ENCODE measurements around the gene PTPRN2. TPM values are rescaled to one million over a fixed set of nuclear protein-coding genes. Genes with fewer than 3 reads are reported as not detected.

PTPRN2 gene
- total and polyA plus RNA-seq, 2 donors = 1.7 to 1.9 TPM

DNA sequence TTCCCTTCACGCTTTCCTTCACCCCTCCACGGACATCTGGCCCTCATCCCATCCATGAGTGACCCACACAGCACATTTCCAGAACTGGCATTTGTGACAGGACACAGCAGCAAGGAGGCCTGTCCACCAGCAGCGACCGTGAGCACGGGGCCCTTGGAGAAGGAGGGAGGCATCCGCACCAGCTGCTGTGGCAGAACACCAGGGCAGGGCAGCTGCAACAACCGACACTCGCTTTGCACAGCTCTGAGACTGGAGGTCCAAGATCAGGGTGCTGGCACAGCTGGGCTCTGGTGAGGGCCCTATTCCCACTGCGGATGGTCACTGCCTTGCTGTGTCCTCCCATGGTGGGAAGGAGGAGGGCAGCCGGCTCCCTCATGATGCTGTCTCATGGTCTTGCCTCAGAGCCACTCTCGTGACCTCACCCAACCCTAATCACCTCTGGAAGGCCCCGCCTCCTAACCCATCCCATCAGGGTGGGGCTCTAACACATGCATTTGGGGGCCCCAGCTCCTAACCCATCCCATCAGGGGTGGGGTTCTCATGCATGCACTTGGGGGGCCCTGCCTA is 36.7 kb downstream of the PTPRN2 start:
- DNase-seq (ENCODE audit: low read depth in 6 of 9, low spot score in 9 of 9) = no peak
- no peaks in the 10 kb centered on the region for H3K36me3 ChIP-seq (ENCODE audit: control insufficient read depth in 2 of 2, insufficient read depth in 2 of 2, low read length in 1 of 2)

GRCh38 chr7:158550394-158550700 is 37.3 kb downstream of the PTPRN2 start:
- H3K4me1 ChIP-seq (ENCODE audit: control insufficient read depth in 2 of 2, insufficient read depth in 2 of 2, low read length in 2 of 2) = peaks cover 0 to 4% of the 10 kb centered on the region in 2 donors
- H3K36me3 ChIP-seq (ENCODE audit: control insufficient read depth in 2 of 2, insufficient read depth in 2 of 2, low read length in 1 of 2) = no peaks in the 10 kb centered on the region
- 73% methylated on average over 7 of the region's 7 CpGs for WGBS
- no peaks in the 10 kb centered on the region for H3K27me3 ChIP-seq (ENCODE audit: control insufficient read depth in 2 of 2, insufficient read depth in 1 of 2, low read length in 1 of 2)
- peaks cover 0 to 7% of the 10 kb centered on the region in 2 donors for H3K9me3 ChIP-seq (ENCODE audit: control insufficient read depth in 2 of 2, insufficient read depth in 1 of 2, low read length in 1 of 2)
- no peak overlapping the region for H3K27ac ChIP-seq (ENCODE audit: low read depth in 1 of 2, low read length in 1 of 2)
- H3K4me3 ChIP-seq (ENCODE audit: low read length in 2 of 2) = no peak overlapping the region
- DNase-seq (ENCODE audit: low read depth in 6 of 9, low spot score in 9 of 9) = no peak

More for the DNA sequence above, 36.7 kb downstream of the PTPRN2 start:
- Histone ChIP-seq H3K4me1 (ENCODE audit: control insufficient read depth in 2 of 2, insufficient read depth in 2 of 2, low read length in 2 of 2) (peaks cover 0 to 4% of the 10 kb centered on the region in 2 donors), H3K4me3 (ENCODE audit: low read length in 2 of 2) (no peak overlapping the region), H3K27me3 (ENCODE audit: control insufficient read depth in 2 of 2, insufficient read depth in 1 of 2, low read length in 1 of 2) (no peaks in the 10 kb centered on the region), H3K27ac (ENCODE audit: low read depth in 1 of 2, low read length in 1 of 2) (no peak overlapping the region), H3K9me3 (ENCODE audit: control insufficient read depth in 2 of 2, insufficient read depth in 1 of 2, low read length in 1 of 2) (peaks cover 0 to 11% of the 10 kb centered on the region in 2 donors)
- WGBS = 87% methylated on average over 12 of the region's 12 CpGs

GRCh38 chr7:158549616-158550393 is 37.8 kb downstream of the PTPRN2 start:
- Histone ChIP-seq H3K27ac (ENCODE audit: low read depth in 1 of 2, low read length in 1 of 2) (no peak overlapping the region), H3K9me3 (ENCODE audit: control insufficient read depth in 2 of 2, insufficient read depth in 1 of 2, low read length in 1 of 2) (peaks cover 0 to 2% of the 10 kb centered on the region in 2 donors), H3K4me3 (ENCODE audit: low read length in 2 of 2) (no peak overlapping the region), H3K27me3 (ENCODE audit: control insufficient read depth in 2 of 2, insufficient read depth in 1 of 2, low read length in 1 of 2) (no peaks in the 10 kb centered on the region), H3K4me1 (ENCODE audit: control insufficient read depth in 2 of 2, insufficient read depth in 2 of 2, low read length in 2 of 2) (peaks cover 0 to 4% of the 10 kb centered on the region in 2 donors), H3K36me3 (ENCODE audit: control insufficient read depth in 2 of 2, insufficient read depth in 2 of 2, low read length in 1 of 2) (no peaks in the 10 kb centered on the region)
- WGBS = 81% methylated on average over 36 of the region's 36 CpGs
- DNase-seq (ENCODE audit: low read depth in 6 of 9, low spot score in 9 of 9) = no peak

GRCh38 chr7:158549176-158549615 is 38.4 kb downstream of the PTPRN2 start:
- H3K27me3 ChIP-seq (ENCODE audit: control insufficient read depth in 2 of 2, insufficient read depth in 1 of 2, low read length in 1 of 2) = no peaks in the 10 kb centered on the region
- peaks cover 0 to 4% of the 10 kb centered on the region in 2 donors for H3K4me1 ChIP-seq (ENCODE audit: control insufficient read depth in 2 of 2, insufficient read depth in 2 of 2, low read length in 2 of 2)
- H3K27ac ChIP-seq (ENCODE audit: low read depth in 1 of 2, low read length in 1 of 2) = no peak overlapping the region
- no peak for DNase-seq (ENCODE audit: low read depth in 6 of 9, low spot score in 9 of 9)
- H3K36me3 ChIP-seq (ENCODE audit: control insufficient read depth in 2 of 2, insufficient read depth in 2 of 2, low read length in 1 of 2) = no peaks in the 10 kb centered on the region
- WGBS = 76% methylated on average over 22 of the region's 22 CpGs
- no peak overlapping the region for H3K4me3 ChIP-seq (ENCODE audit: low read length in 2 of 2)
- H3K9me3 ChIP-seq (ENCODE audit: control insufficient read depth in 2 of 2, insufficient read depth in 1 of 2, low read length in 1 of 2) = no peaks in the 10 kb centered on the region

DNA sequence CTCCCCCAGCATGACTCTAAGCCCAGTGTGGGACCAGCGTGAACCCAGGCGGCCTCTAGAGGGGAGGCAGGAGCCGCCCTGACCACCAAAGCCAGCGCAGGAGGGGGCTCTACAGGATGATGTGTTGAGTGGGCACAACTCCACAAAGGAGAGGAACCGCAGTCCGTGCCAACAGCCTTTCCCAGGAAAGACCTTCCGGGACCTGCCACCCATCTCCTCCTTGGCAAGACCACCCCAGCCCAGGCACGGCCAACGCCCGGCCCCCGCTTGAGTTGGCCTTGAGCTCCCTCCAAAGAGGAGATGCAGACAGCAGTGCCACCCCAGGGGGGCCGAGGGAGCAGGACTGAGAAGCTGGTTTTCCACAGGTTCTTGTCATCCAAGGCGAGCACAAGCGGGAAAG is 38.9 kb downstream of the PTPRN2 start:
- DNase-seq (ENCODE audit: low read depth in 6 of 9, low spot score in 9 of 9) = no peak
- peaks cover 0 to 4% of the 10 kb centered on the region in 2 donors for H3K4me1 ChIP-seq (ENCODE audit: control insufficient read depth in 2 of 2, insufficient read depth in 2 of 2, low read length in 2 of 2)
- H3K27ac ChIP-seq (ENCODE audit: low read depth in 1 of 2, low read length in 1 of 2) = no peak overlapping the region
- no peaks in the 10 kb centered on the region for H3K36me3 ChIP-seq (ENCODE audit: control insufficient read depth in 2 of 2, insufficient read depth in 2 of 2, low read length in 1 of 2)
- no peaks in the 10 kb centered on the region for H3K27me3 ChIP-seq (ENCODE audit: control insufficient read depth in 2 of 2, insufficient read depth in 1 of 2, low read length in 1 of 2)
- no peaks in the 10 kb centered on the region for H3K9me3 ChIP-seq (ENCODE audit: control insufficient read depth in 2 of 2, insufficient read depth in 1 of 2, low read length in 1 of 2)
- 94% methylated on average over 14 of the region's 14 CpGs for WGBS
- H3K4me3 ChIP-seq (ENCODE audit: low read length in 2 of 2) = no peak overlapping the region

GRCh38 chr7:158547817-158548216 is 39.8 kb downstream of the PTPRN2 start:
- Histone ChIP-seq H3K9me3 (ENCODE audit: control insufficient read depth in 2 of 2, insufficient read depth in 1 of 2, low read length in 1 of 2) (no peaks in the 10 kb centered on the region), H3K27me3 (ENCODE audit: control insufficient read depth in 2 of 2, insufficient read depth in 1 of 2, low read length in 1 of 2) (no peaks in the 10 kb centered on the region), H3K36me3 (ENCODE audit: control insufficient read depth in 2 of 2, insufficient read depth in 2 of 2, low read length in 1 of 2) (no peaks in the 10 kb centered on the region), H3K4me1 (ENCODE audit: control insufficient read depth in 2 of 2, insufficient read depth in 2 of 2, low read length in 2 of 2) (peaks cover 0 to 4% of the 10 kb centered on the region in 2 donors), H3K4me3 (ENCODE audit: low read length in 2 of 2) (no peak overlapping the region), H3K27ac (ENCODE audit: low read depth in 1 of 2, low read length in 1 of 2) (no peak overlapping the region)
- DNase-seq (ENCODE audit: low read depth in 6 of 9, low spot score in 9 of 9) = no peak
- 93% methylated on average over 9 of the region's 9 CpGs for WGBS

DNA sequence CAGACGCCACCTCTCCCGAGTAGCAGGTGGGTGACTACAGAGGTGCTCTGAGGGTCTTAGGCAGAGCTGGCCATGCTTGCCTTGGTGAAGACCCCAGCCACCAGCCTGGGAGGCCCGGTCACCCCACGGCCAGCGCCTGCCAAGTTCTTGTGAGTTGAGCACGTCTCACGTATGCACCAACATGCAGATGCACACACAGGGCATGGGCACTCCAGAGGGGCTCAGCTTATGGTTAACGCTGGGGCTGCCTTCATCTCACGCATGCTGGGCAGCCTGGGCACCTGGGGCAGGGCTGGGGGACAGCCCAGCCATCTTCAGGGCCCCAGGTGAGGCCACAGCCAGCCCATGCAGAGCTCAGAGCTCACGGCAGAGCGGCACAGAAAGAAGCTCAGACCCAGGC is 41.0 kb downstream of the PTPRN2 start:
- DNase-seq (ENCODE audit: low read depth in 6 of 9, low spot score in 9 of 9) = no peak
- no peaks in the 10 kb centered on the region for H3K36me3 ChIP-seq (ENCODE audit: control insufficient read depth in 2 of 2, insufficient read depth in 2 of 2, low read length in 1 of 2)
- 96% methylated on average over 11 of the region's 11 CpGs for WGBS

GRCh38 chr7:158546214-158546613 is 41.4 kb downstream of the PTPRN2 start:
- no peak overlapping the region for H3K27ac ChIP-seq (ENCODE audit: low read depth in 1 of 2, low read length in 1 of 2)
- no peaks in the 10 kb centered on the region for H3K36me3 ChIP-seq (ENCODE audit: control insufficient read depth in 2 of 2, insufficient read depth in 2 of 2, low read length in 1 of 2)
- no peaks in the 10 kb centered on the region for H3K27me3 ChIP-seq (ENCODE audit: control insufficient read depth in 2 of 2, insufficient read depth in 1 of 2, low read length in 1 of 2)
- H3K4me3 ChIP-seq (ENCODE audit: low read length in 2 of 2) = no peak overlapping the region
- WGBS = 95% methylated on average over 16 of the region's 16 CpGs
- H3K4me1 ChIP-seq (ENCODE audit: control insufficient read depth in 2 of 2, insufficient read depth in 2 of 2, low read length in 2 of 2) = peaks cover 0 to 4% of the 10 kb centered on the region in 2 donors
- DNase-seq (ENCODE audit: low read depth in 6 of 9, low spot score in 9 of 9) = no peak
- no peaks in the 10 kb centered on the region for H3K9me3 ChIP-seq (ENCODE audit: control insufficient read depth in 2 of 2, insufficient read depth in 1 of 2, low read length in 1 of 2)

More for the DNA sequence above, 41.0 kb downstream of the PTPRN2 start:
- Histone ChIP-seq H3K4me3 (ENCODE audit: low read length in 2 of 2) (no peak overlapping the region), H3K9me3 (ENCODE audit: control insufficient read depth in 2 of 2, insufficient read depth in 1 of 2, low read length in 1 of 2) (no peaks in the 10 kb centered on the region), H3K27ac (ENCODE audit: low read depth in 1 of 2, low read length in 1 of 2) (no peak overlapping the region), H3K4me1 (ENCODE audit: control insufficient read depth in 2 of 2, insufficient read depth in 2 of 2, low read length in 2 of 2) (peaks cover 0 to 4% of the 10 kb centered on the region in 2 donors), H3K27me3 (ENCODE audit: control insufficient read depth in 2 of 2, insufficient read depth in 1 of 2, low read length in 1 of 2) (no peaks in the 10 kb centered on the region)

GRCh38 chr7:158544708-158545107 is 42.9 kb downstream of the PTPRN2 start:
- 86% methylated on average over 8 of the region's 8 CpGs for WGBS
- no peaks in the 10 kb centered on the region for H3K36me3 ChIP-seq (ENCODE audit: control insufficient read depth in 2 of 2, insufficient read depth in 2 of 2, low read length in 1 of 2)
- no peak overlapping the region for H3K4me3 ChIP-seq (ENCODE audit: low read length in 2 of 2)
- no peaks in the 10 kb centered on the region for H3K9me3 ChIP-seq (ENCODE audit: control insufficient read depth in 2 of 2, insufficient read depth in 1 of 2, low read length in 1 of 2)
- H3K27me3 ChIP-seq (ENCODE audit: control insufficient read depth in 2 of 2, insufficient read depth in 1 of 2, low read length in 1 of 2) = no peaks in the 10 kb centered on the region
- no peak for DNase-seq (ENCODE audit: low read depth in 6 of 9, low spot score in 9 of 9)
- H3K27ac ChIP-seq (ENCODE audit: low read depth in 1 of 2, low read length in 1 of 2) = no peak overlapping the region
- peaks cover 0 to 4% of the 10 kb centered on the region in 2 donors for H3K4me1 ChIP-seq (ENCODE audit: control insufficient read depth in 2 of 2, insufficient read depth in 2 of 2, low read length in 2 of 2)

All from thymus (tissue), 11 donors.